ENCODE results near the gene TANGO2. TPM values are rescaled to one million over a fixed set of nuclear protein-coding genes. Genes with fewer than 3 reads are reported as not detected.

Gene TANGO2
- total and polyA plus RNA-seq, 4 donors = 24.8 to 45.3 (median 36.6) TPM

GRCh38 chr22:19997561-19998231 is 23.2 kb upstream of the TANGO2 start:
- Histone ChIP-seq H3K27me3 (ENCODE audit: control insufficient read depth in 1 of 2, insufficient read depth in 2 of 2, low read length in 1 of 2) (no peaks in the 10 kb centered on the region), H3K9me3 (ENCODE audit: control insufficient read depth, low read length) (no peaks in the 10 kb centered on the region), H3K4me3 (ENCODE audit: low read length in 2 of 2) (no peak overlapping the region), H3K27ac (ENCODE audit: low read depth in 1 of 2, low read length in 2 of 2) (no peak overlapping the region), H3K4me1 (ENCODE audit: control insufficient read depth in 1 of 2, insufficient read depth in 2 of 2, low read length in 2 of 2) (no peaks in the 10 kb centered on the region), H3K36me3 (ENCODE audit: control insufficient read depth in 1 of 2, insufficient read depth in 2 of 2, low read length in 1 of 2) (no peaks in the 10 kb centered on the region)
- intact Hi-C loops (cut with DNase I) = no loop called here
- ATAC-seq (ENCODE audit: low FRiP score) (no peak), DNase-seq (peak; percentile 28 to 42)
- WGBS, 2 donors = 91 to 94% methylated on average over 19 of the region's 19 CpGs

GRCh38 chr22:19998232-19998951 is 22.5 kb upstream of the TANGO2 start:
- Histone ChIP-seq H3K27me3 (ENCODE audit: control insufficient read depth in 1 of 2, insufficient read depth in 2 of 2, low read length in 1 of 2) (no peaks in the 10 kb centered on the region), H3K36me3 (ENCODE audit: control insufficient read depth in 1 of 2, insufficient read depth in 2 of 2, low read length in 1 of 2) (no peaks in the 10 kb centered on the region), H3K4me3 (ENCODE audit: low read length in 2 of 2) (no peak overlapping the region), H3K4me1 (ENCODE audit: control insufficient read depth in 1 of 2, insufficient read depth in 2 of 2, low read length in 2 of 2) (no peaks in the 10 kb centered on the region), H3K9me3 (ENCODE audit: control insufficient read depth, low read length) (no peaks in the 10 kb centered on the region), H3K27ac (ENCODE audit: low read depth in 1 of 2, low read length in 2 of 2) (no peak overlapping the region)
- 55 to 59% methylated on average over 16 of the region's 16 CpGs for WGBS, 2 donors
- DNase-seq = peak; percentile 44 to 69
- no peak for ATAC-seq (ENCODE audit: low FRiP score)
- intact Hi-C loops (cut with DNase I) = no loop called here

- WGBS, 2 donors = 46 to 61% methylated on average over 8 of the region's 8 CpGs
- ATAC-seq (ENCODE audit: low FRiP score) (no peak), DNase-seq (peak; percentile 56 to 70)
- no peaks in the 10 kb centered on the region for H3K9me3 ChIP-seq (ENCODE audit: control insufficient read depth, low read length)
- H3K27ac ChIP-seq (ENCODE audit: low read depth in 1 of 2, low read length in 2 of 2) = no peak overlapping the region
- no peaks in the 10 kb centered on the region for H3K27me3 ChIP-seq (ENCODE audit: control insufficient read depth in 1 of 2, insufficient read depth in 2 of 2, low read length in 1 of 2)
- H3K4me3 ChIP-seq (ENCODE audit: low read length in 2 of 2) = no peak overlapping the region
- H3K36me3 ChIP-seq (ENCODE audit: control insufficient read depth in 1 of 2, insufficient read depth in 2 of 2, low read length in 1 of 2) = no peaks in the 10 kb centered on the region
- no peaks in the 10 kb centered on the region for H3K4me1 ChIP-seq (ENCODE audit: control insufficient read depth in 1 of 2, insufficient read depth in 2 of 2, low read length in 2 of 2)
- intact Hi-C loops (cut with DNase I) = no loop called here
These were observed 21.7 kb upstream of the TANGO2 start for GRCh38 chr22:19998991-19999820.

GRCh38 chr22:20000246-20001081 is 20.4 kb upstream of the TANGO2 start:
- H3K27ac ChIP-seq (ENCODE audit: low read depth in 1 of 2, low read length in 2 of 2) = no peak overlapping the region
- no peaks in the 10 kb centered on the region for H3K4me1 ChIP-seq (ENCODE audit: control insufficient read depth in 1 of 2, insufficient read depth in 2 of 2, low read length in 2 of 2)

GRCh38 chr22:20001082-20001638 is 19.8 kb upstream of the TANGO2 start:
- H3K4me1 ChIP-seq (ENCODE audit: control insufficient read depth in 1 of 2, insufficient read depth in 2 of 2, low read length in 2 of 2) = no peaks in the 10 kb centered on the region
- intact Hi-C loops (cut with DNase I) = no loop called here
- 90 to 92% methylated on average over 11 of the region's 11 CpGs for WGBS, 2 donors
- no peak overlapping the region for H3K4me3 ChIP-seq (ENCODE audit: low read length in 2 of 2)
- H3K36me3 ChIP-seq (ENCODE audit: control insufficient read depth in 1 of 2, insufficient read depth in 2 of 2, low read length in 1 of 2) = no peaks in the 10 kb centered on the region
- H3K27ac ChIP-seq (ENCODE audit: low read depth in 1 of 2, low read length in 2 of 2) = no peak overlapping the region
- peak; percentile 29 to 66 for DNase-seq
- no peaks in the 10 kb centered on the region for H3K27me3 ChIP-seq (ENCODE audit: control insufficient read depth in 1 of 2, insufficient read depth in 2 of 2, low read length in 1 of 2)
- no peak for ATAC-seq (ENCODE audit: low FRiP score)
- H3K9me3 ChIP-seq (ENCODE audit: control insufficient read depth, low read length) = no peaks in the 10 kb centered on the region

More at GRCh38 chr22:20000246-20001081, 20.4 kb upstream of the TANGO2 start:
- Histone ChIP-seq H3K4me3 (ENCODE audit: low read length in 2 of 2) (no peak overlapping the region), H3K9me3 (ENCODE audit: control insufficient read depth, low read length) (no peaks in the 10 kb centered on the region), H3K27me3 (ENCODE audit: control insufficient read depth in 1 of 2, insufficient read depth in 2 of 2, low read length in 1 of 2) (no peaks in the 10 kb centered on the region), H3K36me3 (ENCODE audit: control insufficient read depth in 1 of 2, insufficient read depth in 2 of 2, low read length in 1 of 2) (no peaks in the 10 kb centered on the region)
- 48 to 57% methylated on average over 14 of the region's 14 CpGs for WGBS, 2 donors
- DNase-seq = peak; percentile 62 to 75
- ATAC-seq (ENCODE audit: low FRiP score) = no peak
- intact Hi-C loops (cut with DNase I) = no loop called here

- Histone ChIP-seq H3K36me3 (ENCODE audit: control insufficient read depth in 1 of 2, insufficient read depth in 2 of 2, low read length in 1 of 2) (no peaks in the 10 kb centered on the region), H3K9me3 (ENCODE audit: control insufficient read depth, low read length) (no peaks in the 10 kb centered on the region), H3K4me1 (ENCODE audit: control insufficient read depth in 1 of 2, insufficient read depth in 2 of 2, low read length in 2 of 2) (no peaks in the 10 kb centered on the region), H3K27ac (ENCODE audit: low read depth in 1 of 2, low read length in 2 of 2) (no peak overlapping the region), H3K4me3 (ENCODE audit: low read length in 2 of 2) (no peak overlapping the region), H3K27me3 (ENCODE audit: control insufficient read depth in 1 of 2, insufficient read depth in 2 of 2, low read length in 1 of 2) (no peaks in the 10 kb centered on the region)
- ATAC-seq (ENCODE audit: low FRiP score) (no peak), DNase-seq (peak; percentile 4 to 34)
- WGBS, 2 donors = 92 to 94% methylated on average over 9 of the region's 9 CpGs
- intact Hi-C loops (cut with DNase I) = no loop called here
These were observed 18.8 kb upstream of the TANGO2 start for GRCh38 chr22:20002128-20002527.

- H3K27me3 ChIP-seq (ENCODE audit: control insufficient read depth in 1 of 2, insufficient read depth in 2 of 2, low read length in 1 of 2) = no peaks in the 10 kb centered on the region
- no peak overlapping the region for H3K4me3 ChIP-seq (ENCODE audit: low read length in 2 of 2)
- H3K36me3 ChIP-seq (ENCODE audit: control insufficient read depth in 1 of 2, insufficient read depth in 2 of 2, low read length in 1 of 2) = no peaks in the 10 kb centered on the region
- no peaks in the 10 kb centered on the region for H3K4me1 ChIP-seq (ENCODE audit: control insufficient read depth in 1 of 2, insufficient read depth in 2 of 2, low read length in 2 of 2)
- no peak overlapping the region for H3K27ac ChIP-seq (ENCODE audit: low read depth in 1 of 2, low read length in 2 of 2)
- WGBS, 2 donors = 90 to 94% methylated on average over 2 of the region's 2 CpGs
- ATAC-seq (ENCODE audit: low FRiP score) = no peak
- peak in 1 of 2 donors; percentile 47 for DNase-seq
- intact Hi-C loops (cut with DNase I) = no loop called here
- no peaks in the 10 kb centered on the region for H3K9me3 ChIP-seq (ENCODE audit: control insufficient read depth, low read length)
These were observed 18.3 kb upstream of the TANGO2 start for GRCh38 chr22:20002636-20003035.

GRCh38 chr22:20003304-20003703 is 17.6 kb upstream of the TANGO2 start:
- no peak for DNase-seq
- no peak for ATAC-seq (ENCODE audit: low FRiP score)
- no peaks in the 10 kb centered on the region for H3K9me3 ChIP-seq (ENCODE audit: control insufficient read depth, low read length)
- no peaks in the 10 kb centered on the region for H3K27me3 ChIP-seq (ENCODE audit: control insufficient read depth in 1 of 2, insufficient read depth in 2 of 2, low read length in 1 of 2)
- intact Hi-C loops (cut with DNase I) = no loop called here
- no peaks in the 10 kb centered on the region for H3K36me3 ChIP-seq (ENCODE audit: control insufficient read depth in 1 of 2, insufficient read depth in 2 of 2, low read length in 1 of 2)
- WGBS, 2 donors = 99 to 100% methylated on average over 1 of the region's 1 CpG
- no peak overlapping the region for H3K4me3 ChIP-seq (ENCODE audit: low read length in 2 of 2)
- no peaks in the 10 kb centered on the region for H3K4me1 ChIP-seq (ENCODE audit: control insufficient read depth in 1 of 2, insufficient read depth in 2 of 2, low read length in 2 of 2)
- no peak overlapping the region for H3K27ac ChIP-seq (ENCODE audit: low read depth in 1 of 2, low read length in 2 of 2)
